ENCODE results near the gene PSPN.
A peak's percentile ranks its signal among the peaks of the same experiment; 100 is the strongest.
"Not testable (repeated sequence)": the region's sequence is repeated elsewhere in the genome, so short reads cannot be mapped to it uniquely, and the experiment has no call there.

The PSPN gene

DNA sequence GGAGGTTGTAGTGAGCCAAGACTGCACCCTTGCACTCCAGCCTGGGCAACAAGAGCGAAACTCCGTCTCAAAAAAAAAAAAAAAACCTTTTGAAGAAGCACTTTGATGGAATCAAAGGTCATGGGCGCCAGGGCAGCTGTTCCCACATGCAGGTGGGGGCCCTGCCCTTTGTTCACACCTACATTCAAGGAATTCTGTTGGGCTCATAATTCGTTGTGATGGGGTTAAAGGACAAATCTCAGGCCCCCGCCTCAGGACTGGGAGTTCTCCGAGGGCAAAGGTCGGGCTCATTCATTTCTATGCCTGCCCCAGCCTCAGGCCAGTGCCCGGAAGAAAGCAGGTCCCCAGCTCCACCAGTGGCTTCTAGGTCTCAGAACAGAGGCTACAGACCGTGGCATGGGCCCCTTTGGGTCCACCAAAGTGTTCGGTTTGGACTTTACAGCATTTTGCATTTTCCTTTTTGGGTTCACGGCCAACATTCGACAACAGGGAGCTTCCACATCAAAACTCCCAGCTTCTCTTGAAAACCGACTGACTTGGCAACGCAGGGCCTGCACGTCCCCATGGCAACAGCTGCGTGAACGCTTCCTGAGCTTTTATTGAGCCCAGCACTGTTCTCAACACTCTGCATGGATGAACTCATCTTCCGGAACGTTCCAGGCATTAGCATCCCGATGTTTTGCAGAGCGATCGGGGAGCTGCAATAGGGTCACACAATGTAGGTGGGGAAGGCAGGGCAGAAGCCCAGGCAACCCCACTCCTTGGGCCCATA, 27.3 kb upstream of the PSPN start:
- no peak for DNase-seq

DNA sequence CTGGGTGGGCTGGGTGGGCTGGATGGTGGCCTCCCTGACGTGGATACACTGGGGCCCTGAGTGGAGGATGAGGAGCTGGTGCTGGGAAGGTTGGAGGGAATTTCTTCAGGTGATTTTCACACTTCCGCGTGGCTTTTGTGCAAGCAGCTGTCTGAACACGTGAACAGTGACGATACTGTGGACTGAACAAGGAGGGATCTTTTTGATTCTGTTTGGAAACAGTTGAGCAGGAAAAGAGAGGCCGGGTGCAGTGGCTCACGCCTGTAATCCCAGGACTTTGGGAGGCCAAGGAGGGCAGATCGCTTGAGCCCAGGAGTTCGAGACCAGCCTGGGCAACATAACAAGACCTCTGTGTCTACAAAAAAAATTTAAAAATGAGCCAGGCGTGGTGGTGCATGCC, 26.3 kb upstream of the PSPN start:
- no peak for DNase-seq

DNA sequence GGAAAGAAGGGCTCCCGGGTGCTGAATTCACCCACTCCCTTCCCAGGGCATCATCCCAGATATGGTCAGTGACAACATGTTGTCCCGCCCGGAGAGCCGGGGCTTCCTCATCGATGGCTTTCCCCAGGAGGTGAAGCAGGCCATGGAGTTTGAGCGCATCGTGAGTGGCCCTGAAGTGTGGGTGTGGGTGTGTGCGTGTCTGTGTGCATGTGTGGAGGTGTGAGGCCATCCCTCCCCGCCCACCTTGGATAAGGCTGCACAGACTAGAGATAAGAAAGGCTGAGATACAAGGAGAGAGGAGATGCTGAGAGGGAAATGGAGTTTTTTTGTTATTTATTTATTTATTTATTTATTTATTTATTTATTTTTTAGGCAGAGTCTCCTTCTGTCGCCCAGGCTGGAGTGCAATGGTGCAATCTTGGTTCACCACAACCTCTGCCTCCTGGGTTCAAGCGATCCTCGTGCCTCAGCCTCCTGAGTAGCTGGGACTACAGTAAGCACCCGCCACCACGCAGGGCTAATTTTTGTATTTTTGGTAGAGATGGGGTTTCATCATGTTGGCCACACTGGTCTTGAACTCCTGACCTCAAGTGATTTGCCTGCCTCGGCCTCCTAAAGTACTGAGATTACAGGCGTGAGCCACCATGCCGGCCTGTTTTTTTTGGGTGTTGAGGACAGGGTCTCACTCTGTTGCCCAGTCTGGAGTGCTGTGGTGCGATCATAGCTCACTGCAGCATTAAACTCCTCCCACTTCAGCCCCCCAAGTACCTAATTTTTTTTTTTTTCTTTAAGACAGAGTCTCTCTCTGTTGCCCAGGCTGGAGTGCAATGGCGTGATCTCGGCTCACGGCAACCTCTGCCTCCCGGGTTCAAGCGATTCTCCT, 24.6 kb upstream of the PSPN start:
- DNase-seq: not testable (repeated sequence)

DNA sequence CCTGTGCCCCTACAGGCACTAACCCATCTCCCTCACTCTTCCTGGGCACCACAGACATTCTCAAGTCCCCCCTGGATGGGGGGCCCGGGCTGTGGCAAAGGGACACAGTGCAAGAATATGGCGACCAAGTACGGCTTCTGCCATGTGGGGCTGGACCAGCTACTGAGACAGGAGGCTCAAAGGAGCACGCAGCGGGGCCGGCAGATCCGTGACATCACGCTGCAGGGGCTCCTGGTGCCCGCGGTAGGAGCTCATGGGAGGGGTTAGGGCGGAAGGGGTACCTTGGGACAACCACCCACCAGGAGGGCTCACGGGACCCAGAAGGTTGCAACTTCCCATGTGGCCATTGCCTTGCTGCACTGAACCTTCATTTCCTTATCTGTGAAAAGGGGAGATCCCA, 20.6 kb upstream of the PSPN start:
- DNase-seq: no peak

DNA sequence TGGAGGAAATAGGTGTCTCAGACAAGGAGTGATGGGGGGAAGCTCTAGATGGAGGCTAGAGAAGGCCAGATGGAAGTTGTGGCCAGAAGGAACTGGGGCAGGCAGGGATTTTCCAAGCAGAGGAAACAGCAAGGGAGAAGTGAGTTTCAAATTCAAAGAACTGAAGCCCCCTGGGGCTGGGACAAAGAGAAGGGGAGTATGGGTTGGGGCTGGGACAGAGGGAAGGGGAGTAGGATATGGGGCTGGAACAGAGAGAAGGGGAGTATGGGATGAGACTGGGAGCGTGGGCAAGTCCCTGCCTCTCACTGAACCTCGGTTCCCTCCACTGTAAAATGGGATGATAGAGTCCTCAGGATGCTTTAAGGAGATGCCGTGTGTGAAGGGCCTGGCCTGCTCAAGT, 19.1 kb upstream of the PSPN start:
- no peak for DNase-seq

DNA sequence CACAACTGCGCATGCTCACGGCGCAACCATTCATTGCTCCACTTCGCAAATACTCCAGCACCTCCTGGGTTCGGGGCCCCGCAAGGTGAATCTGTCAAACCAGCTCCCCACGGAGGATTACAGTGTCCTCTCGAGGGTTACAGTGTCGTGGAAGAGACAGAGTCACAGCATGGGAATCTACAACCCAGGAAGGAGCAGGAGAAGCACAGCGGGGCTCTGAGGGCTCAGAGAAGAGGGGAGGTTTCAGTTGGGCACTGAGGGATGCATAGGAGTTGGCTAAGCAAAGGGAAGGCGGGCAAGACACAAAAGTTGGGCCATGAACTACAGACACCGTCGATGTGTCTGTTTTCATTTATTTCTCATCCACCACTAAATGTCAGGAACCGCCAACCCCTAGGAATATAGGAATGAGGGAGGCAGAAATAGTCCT, 18.3 kb upstream of the PSPN start:
- DNase-seq: peak; percentile 70

DNA sequence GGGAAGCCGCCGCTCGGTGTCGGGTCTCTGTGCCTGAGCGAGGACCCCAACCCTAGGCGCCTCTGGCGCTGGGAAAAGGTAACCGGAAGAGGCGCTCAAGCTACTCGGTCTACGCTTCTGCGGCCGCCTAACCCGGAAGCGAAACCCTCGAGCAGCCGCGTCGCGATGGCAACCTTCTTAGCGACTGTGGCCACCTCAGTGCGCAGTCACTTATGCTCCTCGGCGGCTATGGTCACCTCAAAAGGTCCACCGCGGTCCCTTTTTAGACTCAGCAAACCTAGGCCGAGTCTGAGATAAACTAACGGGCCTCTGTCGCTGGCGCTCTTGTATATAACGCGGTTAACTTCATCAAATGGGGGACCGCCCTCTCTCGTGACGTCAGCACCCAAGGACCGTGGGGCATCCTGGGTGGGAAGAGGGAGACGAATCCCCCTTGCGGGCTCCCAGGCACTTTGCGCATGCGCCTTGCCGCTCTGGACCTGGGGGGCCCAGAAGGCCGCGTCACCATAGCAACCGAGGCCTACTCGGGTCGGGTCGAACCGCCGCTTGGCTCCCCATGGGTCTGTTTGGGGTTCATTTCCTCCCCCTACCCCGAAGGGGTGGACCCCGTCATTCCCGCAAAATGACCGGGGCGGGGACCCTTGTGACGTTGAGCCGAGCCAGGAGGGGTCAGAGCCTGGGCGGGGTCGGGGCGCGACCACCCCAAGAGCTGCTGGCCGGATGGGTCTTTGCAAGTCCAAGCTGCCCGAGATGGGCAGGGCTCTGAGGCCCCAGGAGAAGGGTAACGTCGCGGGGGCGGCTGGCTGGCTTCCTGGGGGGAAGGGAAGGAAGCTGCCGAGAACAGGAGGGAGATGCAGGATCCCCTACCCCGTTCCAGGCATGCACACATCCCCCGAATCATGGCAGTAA, 17.6 kb upstream of the PSPN start, which contains the start of gene GTF2F1:
Gene GTF2F1, minus strand, starts transcription at position 91 of the 909 bp plus-strand sequence. CDS start 169 bp downstream, outside the sequence.
- peak; percentile 91 for DNase-seq

DNA sequence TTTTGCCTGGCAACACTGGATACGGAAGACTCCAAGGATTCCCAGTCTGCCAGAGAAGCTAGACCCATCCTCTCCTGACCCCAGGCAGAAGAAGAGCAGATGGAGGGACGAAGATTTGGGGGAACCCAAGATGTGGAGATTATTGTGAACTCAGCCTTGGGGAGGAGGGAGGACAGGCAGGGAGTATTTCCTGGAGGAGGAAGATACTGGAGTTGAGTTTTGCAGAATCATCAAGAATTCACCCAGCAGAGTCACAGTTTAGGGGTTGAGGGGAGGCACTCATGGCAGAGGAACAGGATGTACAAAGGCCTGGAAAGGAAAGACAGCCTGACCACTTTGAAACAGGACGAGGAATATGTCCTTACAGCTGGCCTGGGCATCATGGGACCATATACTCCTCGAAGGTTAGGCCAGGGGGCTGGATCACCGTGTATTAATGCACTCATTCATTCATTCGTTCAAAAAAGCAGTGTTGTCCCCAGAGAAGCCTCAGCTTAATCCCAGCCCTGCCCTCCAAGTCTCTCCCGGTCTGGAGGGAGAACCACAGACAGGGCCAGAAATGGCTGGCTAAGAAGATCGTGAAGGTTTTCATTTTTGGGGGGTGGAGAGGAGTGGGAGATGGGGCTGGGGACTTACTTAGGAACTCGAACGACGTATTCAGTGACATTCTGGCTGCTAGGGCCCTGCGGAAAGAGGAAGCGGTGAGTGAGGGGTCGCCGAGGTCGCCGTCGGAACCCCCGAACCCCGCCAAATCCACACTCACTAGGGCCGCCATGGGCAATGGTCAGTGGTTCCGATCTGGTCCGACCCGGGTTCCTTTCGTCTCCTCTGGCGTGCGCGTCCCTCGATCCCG, 16.7 kb upstream of the PSPN start:
- DNase-seq: no peak

DNA sequence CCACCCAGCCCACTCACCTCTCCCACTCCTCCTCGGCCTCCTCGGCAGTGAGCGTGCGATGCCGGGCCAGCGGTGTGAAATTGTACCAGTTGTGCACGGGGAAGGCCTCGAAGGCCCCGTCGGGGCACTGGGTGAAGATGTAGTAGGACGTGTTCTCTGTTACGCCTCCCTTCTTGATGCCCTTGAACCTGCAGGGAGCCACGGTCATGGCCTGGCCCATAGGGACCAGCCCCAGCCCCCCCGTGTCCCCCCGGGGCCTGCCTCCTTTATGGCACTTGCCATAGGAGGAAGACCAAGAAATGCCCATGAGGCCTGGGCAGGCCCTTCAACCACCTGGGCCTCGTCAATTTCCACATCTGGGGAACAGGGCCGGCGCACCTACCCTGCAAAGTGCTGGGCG, 11.6 kb upstream of the PSPN start:
- no peak for DNase-seq

DNA sequence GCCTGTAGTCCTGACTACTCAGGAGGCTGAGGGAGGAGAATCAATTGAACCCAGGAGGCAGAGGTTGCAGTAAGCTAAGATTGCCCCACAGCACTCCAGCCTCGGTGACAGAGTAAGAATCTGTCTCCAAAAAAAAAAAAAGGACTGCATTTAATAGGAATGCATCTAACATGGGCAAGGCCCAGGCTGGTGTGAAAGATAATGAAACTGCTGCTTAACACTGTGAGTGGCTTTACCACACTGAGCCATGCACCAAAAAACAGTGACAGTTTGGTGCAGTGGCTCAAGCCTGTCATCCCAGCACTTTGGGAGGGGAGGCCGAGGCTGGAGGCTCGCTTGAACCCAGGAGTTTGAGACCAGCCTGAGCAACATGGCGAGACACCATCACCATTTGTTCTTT, 8.6 kb upstream of the PSPN start:
- DNase-seq: no peak

DNA sequence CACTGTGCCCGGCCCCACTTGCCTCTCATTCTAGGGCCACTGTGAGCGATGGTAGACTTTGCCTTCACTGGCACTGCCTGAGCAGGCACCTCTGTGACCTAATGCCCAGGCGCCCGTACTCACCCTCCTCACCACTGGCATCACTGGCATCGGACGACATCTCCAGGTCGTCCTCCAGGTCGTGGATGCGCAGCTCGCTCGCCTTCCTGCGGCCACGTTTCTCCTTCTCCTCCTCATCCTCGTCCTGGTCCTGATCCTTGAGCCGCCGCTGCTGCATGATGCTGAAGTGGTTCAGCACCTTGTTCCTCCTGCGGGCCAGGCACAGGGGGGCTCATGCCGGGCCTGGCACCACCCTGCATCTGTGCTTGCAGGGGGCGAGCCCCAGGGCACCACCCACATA, 7.5 kb upstream of the PSPN start:
- DNase-seq: no peak

DNA sequence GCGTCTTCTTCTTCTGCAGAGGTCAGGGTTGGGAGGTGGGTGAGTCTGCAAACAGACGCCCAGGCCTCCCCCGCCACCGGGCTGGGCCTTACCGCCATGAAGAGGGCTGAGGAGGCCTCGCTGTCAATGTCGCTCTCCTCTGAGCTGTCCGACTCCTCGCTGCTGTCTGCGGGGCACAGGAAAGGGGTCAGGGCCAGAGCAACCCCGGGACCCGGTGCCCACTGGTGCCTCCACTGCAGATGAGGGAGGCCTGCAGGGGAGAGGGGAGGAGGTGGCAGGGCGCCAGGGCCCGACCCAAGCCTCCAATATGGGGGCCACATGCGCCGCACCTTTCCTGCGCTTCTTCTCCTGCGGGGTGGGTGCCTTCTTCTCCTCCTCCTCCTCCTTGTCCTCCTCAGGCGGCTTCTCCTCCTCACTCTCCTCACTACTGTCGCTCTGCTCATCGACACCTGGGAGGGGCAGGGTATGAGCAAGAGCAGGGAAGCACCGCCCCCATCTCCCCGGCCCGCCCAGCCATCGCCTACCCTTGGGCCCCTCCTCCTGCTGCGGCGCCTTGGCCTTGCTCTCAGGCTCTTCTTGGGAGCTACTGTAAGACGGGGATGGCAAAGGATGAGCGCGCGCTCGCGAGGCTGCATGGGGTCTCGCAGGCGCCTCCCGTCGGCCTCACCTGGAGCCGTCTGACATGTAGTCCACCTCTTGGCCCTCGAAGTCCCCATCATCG, 5.5 kb upstream of the PSPN start:
- no peak for DNase-seq

DNA sequence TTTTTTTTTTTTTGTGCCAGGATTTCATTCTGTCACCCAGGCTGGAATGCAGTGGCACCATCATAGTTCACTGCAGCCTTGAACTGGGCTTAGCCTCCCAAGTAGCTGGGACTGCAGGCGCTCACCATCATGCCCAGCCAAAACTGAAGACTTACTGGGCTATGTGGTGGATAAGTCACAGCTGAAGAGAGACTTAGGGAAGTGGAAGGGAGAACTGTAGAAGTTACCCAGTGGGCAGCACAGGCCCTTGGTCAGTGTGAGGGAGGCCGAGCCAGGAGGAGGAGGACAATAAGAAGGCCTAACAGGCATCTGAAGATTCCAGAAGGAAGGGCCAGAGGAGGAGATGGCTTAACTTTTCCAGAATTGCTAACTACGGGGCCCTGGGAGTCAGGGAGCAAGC, 4.0 kb upstream of the PSPN start:
- DNase-seq: no peak

DNA sequence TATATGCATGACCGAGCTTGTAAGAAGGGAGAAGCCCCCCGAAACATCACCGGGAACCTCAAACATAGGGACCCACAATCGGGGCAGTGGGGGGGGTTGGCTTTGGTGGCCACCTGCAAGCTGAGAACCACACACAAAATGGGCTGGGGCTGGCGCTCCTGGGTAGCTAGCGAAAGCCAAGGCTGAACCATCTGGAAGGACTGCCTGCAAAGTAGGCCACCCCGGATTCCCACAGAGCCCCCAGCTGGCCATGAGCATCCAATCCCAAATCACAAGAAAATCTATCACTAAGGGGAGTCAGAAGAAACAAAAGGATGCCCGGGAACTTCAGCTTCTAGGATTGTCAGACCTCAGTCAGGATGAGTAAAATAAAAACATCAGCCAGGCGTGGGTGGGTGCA, 2.8 kb upstream of the PSPN start:
- DNase-seq: no peak

DNA sequence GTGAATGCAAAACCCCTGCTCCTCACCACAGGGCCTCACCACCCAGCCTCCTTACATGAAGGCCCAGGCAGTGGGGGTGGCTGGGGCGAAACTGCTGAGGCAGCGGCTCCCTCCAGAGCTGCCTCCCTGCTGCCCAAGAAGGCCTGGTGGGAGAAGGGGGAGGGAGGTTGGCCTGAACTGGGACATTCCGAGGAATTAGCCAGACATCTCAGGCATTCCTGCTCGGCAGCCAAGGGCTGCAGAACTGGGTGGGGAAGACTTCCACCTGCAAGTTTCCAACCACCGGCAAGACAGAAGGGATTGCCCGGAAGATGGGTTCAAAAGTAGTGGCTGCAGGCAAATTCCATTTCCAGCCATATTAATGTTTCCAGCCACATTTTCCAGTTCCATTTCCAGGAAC, 2.3 kb upstream of the PSPN start:
- no peak for DNase-seq

DNA sequence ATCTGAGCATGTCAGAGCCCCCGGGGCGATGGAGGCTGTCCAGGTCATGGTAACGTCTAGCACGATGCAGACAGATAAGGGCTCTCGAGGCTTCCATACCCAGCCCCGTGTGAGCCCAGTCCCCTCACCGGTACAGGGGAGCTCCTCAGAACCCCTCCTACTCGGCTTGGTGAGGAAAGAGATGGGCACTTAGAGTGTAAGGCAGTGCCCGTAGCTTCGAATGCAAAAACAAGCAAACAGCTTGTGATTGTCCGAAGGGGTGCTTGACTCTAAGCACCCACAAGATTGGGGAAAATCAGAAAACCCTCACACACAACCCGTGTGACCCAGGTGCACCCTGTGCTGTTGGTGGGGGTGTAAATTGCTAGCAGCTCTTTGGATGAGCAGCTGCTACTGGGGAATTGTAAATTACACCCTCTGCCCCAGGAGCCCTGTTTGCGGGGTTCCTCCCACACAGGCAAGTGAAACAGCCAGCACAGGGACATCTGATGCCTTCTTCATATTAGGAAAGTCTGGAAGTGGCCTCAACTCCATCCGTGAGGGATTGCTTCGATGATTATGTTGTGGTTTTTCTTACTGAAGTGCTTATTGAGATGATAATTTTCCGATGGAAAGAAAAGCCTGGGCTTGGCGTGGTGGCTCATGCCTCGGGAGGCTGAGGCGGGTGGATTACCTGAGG, 918 bp upstream of the PSPN start:
- no peak for DNase-seq

DNA sequence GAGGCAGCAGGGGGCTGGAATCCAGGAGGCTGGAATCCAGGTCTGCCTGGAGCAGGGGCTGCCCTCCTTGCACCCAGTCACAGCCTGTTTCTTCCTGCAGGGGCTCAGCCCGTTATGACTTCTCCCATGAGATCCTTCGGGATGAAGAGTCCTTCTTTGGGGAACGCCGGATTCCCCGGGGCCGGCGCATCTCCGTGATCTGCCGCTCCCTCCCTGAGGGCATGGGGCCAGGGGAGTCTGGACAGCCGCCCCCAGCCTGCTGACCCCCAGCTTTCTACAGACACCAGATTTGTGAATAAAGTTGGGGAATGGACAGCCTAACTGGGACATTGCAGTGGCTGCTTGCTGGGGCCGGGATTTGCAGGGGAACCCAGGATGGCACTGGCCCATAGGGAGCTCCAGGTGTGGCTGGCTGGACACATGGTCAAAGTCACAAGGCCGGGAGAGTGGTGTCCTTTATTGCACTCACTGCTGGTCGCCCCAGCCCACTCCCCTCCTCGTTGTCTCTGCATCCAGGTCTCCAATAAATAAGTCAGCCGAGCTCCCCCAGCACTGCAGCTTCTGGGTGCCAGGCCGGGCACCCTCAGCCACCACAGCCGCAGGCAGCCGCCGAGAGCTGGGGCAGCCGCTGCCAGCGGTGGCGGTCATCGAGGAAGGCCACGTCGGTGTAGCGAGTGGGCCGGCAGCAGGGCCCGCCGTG, 872 bp downstream of the PSPN start:
- no peak for DNase-seq

DNA sequence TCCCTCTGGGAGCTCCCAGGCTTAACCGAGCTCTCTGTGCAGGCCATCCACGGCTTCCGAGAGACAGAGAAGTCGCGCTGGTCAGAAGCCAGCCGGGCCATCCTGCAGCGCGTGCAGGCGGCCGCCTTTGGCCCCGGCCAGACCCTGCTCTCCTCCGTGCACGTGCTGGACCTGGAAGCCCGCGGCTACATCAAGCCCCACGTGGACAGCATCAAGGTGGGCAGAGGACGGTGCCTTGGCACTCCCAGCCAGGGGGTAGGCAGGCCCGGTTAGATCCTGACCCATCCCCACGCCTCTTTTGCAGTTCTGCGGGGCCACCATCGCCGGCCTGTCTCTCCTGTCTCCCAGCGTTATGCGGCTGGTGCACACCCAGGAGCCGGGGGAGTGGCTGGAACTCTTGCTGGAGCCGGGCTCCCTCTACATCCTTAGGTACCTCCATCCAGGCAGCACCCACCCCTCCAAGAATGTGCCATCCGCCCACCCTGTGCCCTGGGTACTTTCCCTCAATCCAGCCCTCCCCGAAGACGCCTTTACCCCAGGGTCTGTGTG, 1.5 kb downstream of the PSPN start:
- DNase-seq: no peak

DNA sequence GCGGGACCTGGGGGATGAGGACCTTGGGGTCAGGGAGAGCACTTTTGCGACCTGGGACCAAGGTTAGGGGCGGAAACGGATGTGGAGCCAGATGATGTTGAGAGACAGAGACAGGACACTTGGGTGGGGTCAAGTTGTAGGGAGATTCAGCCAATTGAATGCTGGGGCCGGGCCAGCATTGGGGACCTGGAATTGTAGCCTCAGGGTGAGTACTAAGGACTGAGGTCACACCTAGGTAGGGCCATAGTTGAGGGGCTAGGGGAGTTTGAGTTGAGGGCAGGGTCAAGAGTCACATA, 2.0 kb downstream of the PSPN start:
- no peak for DNase-seq
